IPS-18a (cell line): Measurements from ENCODE around the gene VSIG10L.

Experiments used
- H3K27ac ChIP-seq: one replicate; pipeline ENCODE4 v1.5.1; 2013; ENCODE audit warnings: low read length
- H3K27me3 ChIP-seq: one replicate; pipeline ENCODE4 v1.6.1; 2013; ENCODE audit warnings: mild to moderate bottlenecking, low read length; ENCODE audit not compliant: control insufficient read depth, insufficient read depth
- H3K36me3 ChIP-seq: one replicate; pipeline ENCODE4 v1.6.1; 2013; ENCODE audit warnings: low read depth, low read length; ENCODE audit not compliant: control insufficient read depth
- H3K4me1 ChIP-seq: one replicate; pipeline ENCODE4 v1.6.1; 2013; ENCODE audit warnings: low read depth, low read length; ENCODE audit not compliant: control insufficient read depth
- H3K4me3 ChIP-seq: one replicate; pipeline ENCODE4 v1.5.1; 2013; ENCODE audit warnings: low read length
- H3K9ac ChIP-seq: one replicate; pipeline ENCODE4 v1.6.1; 2013; ENCODE audit warnings: mild to moderate bottlenecking, low read length, moderate library complexity
- H3K9me3 ChIP-seq: one replicate; pipeline ENCODE4 v1.6.1; 2013; ENCODE audit warnings: low read depth, low read length; ENCODE audit not compliant: control insufficient read depth

The VSIG10L gene

DNA sequence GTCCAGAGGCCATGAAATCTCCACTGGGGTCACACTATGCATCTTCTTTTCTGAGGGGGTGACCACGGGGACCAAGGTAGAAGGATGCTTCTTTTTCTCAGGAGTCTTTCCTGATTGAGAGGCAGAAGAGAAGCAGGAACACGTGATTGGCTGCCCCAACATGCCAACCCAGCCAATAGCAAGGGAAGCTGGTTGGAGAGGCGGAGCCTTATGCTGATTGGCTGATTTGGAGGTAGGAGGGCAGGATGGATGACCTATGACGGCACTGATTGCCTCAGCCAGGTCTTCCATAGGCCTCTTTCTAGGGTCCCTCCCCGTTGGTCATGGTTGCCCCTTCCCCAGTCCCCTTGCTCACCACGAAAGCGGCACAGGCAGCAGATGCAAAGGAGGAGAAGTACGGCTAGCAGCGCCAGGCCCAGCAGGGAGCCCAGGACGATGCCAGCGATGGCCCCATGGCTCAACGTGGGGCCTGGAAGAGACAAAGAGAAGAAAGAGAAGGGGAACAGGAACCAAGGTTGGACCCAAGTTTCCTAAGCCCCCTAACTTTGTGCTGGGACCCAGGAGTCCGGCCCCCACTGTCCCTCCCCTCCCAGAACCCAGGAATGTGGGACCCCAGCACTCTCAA lies 8.0 kb downstream of the VSIG10L start:
- no peaks in the 10 kb centered on the region for H3K36me3 ChIP-seq
- H3K4me1 ChIP-seq: no peaks in the 10 kb centered on the region
- no peak overlapping the region for H3K4me3 ChIP-seq
- H3K9me3 ChIP-seq: no peaks in the 10 kb centered on the region
- no peak overlapping the region for H3K27ac ChIP-seq
- H3K9ac ChIP-seq: no peak overlapping the region
- H3K27me3 ChIP-seq: no peaks in the 10 kb centered on the region

- Histone ChIP-seq H3K27me3 (peaks cover 3% of the 10 kb centered on the region), H3K4me3 (no peak overlapping the region), H3K4me1 (no peaks in the 10 kb centered on the region), H3K9me3 (no peaks in the 10 kb centered on the region), H3K36me3 (no peaks in the 10 kb centered on the region), H3K9ac (no peak overlapping the region), H3K27ac (no peak overlapping the region)
These were observed 10.2 kb downstream of the VSIG10L start for GRCh38 chr19:51331716-51332115.

- Histone ChIP-seq H3K27ac (no peak overlapping the region), H3K9me3 (no peaks in the 10 kb centered on the region), H3K4me3 (no peak overlapping the region), H3K9ac (no peak overlapping the region), H3K36me3 (no peaks in the 10 kb centered on the region), H3K27me3 (peaks cover 3% of the 10 kb centered on the region), H3K4me1 (no peaks in the 10 kb centered on the region)
These were observed 10.7 kb downstream of the VSIG10L start for GRCh38 chr19:51331193-51331592.

- H3K4me3 ChIP-seq: no peak overlapping the region
- peaks cover 3% of the 10 kb centered on the region for H3K27me3 ChIP-seq
- H3K27ac ChIP-seq: no peak overlapping the region
- H3K36me3 ChIP-seq: no peaks in the 10 kb centered on the region
- H3K9ac ChIP-seq: no peak overlapping the region
- no peaks in the 10 kb centered on the region for H3K9me3 ChIP-seq
- H3K4me1 ChIP-seq: no peaks in the 10 kb centered on the region
These were observed 11.6 kb downstream of the VSIG10L start for GRCh38 chr19:51330366-51330765.

DNA sequence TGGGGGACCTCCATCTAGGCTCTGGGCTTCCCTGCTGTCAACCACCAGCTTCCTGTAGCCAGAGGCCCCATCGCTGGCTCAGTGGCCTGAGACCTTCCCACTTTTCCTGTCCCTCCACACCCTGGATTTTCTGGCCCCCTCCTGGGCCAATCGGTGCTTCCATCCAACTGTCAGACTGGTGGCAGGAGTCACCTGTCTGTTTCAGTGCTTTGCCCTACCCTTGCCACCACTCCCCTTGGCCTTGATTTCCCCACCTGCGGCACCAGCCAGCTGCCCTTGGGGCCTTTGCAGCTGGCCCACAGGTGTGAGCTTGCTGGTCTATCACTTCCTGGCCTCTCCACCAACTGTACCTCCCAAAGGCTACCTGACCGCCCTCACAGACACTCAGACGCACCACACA lies 12.5 kb downstream of the VSIG10L start:
- peaks cover 3% of the 10 kb centered on the region for H3K27me3 ChIP-seq
- no peak overlapping the region for H3K9ac ChIP-seq
- no peak overlapping the region for H3K4me3 ChIP-seq
- no peaks in the 10 kb centered on the region for H3K9me3 ChIP-seq
- no peaks in the 10 kb centered on the region for H3K36me3 ChIP-seq
- no peak overlapping the region for H3K27ac ChIP-seq
- no peaks in the 10 kb centered on the region for H3K4me1 ChIP-seq

- H3K4me3 ChIP-seq: peak overlapping the region; percentile 48
- H3K9ac ChIP-seq: no peak overlapping the region
- no peaks in the 10 kb centered on the region for H3K4me1 ChIP-seq
- peaks cover 3% of the 10 kb centered on the region for H3K27me3 ChIP-seq
- H3K36me3 ChIP-seq: no peaks in the 10 kb centered on the region
- H3K27ac ChIP-seq: no peak overlapping the region
- no peaks in the 10 kb centered on the region for H3K9me3 ChIP-seq
These were observed 14.6 kb downstream of the VSIG10L start for GRCh38 chr19:51327066-51328001.

GRCh38 chr19:51326216-51327065 lies 15.5 kb downstream of the VSIG10L start:
- no peak overlapping the region for H3K4me3 ChIP-seq

DNA sequence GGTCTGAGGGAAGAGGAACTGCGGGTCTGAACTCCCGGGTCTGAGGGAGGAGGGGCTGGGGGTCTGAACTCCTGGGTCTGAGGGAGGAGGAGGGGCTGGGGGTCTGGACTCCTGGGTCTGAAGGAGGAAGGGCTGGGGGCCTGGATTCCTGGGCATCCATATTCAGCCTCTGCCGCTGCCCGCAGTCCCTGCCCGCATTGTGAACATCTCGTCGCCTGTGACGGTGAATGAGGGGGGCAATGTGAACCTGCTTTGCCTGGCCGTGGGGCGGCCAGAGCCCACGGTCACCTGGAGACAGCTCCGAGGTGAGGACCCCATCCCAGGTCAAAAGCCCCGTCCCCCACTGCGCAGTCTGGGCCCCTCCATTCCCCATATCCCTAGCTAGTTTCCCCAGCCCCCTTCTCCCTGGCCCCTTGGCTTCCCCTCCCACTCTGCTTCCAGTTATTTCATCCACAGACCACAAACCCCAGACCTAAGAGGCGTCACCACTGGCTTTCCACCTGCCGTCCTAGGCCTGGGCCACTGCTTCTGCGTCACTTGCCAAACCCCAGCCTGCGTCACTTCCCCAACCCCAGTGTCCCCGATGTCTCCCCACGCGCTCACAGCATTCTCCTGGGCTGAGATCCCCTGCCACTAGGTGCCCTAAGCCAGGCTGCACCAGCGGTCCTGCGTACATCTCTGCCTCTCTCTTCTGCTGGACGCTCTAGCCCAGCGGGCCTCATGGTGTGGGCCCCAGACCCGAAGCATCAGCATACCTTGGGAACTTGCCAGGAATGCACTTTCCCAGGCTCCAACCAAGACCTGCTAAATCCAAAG lies 16.6 kb downstream of the VSIG10L start:
- Histone ChIP-seq H3K9me3 (no peaks in the 10 kb centered on the region), H3K4me3 (no peak overlapping the region), H3K9ac (no peak overlapping the region), H3K27ac (no peak overlapping the region), H3K36me3 (no peaks in the 10 kb centered on the region), H3K4me1 (no peaks in the 10 kb centered on the region), H3K27me3 (peaks cover 3% of the 10 kb centered on the region)

More at GRCh38 chr19:51326216-51327065, 15.5 kb downstream of the VSIG10L start:
- no peaks in the 10 kb centered on the region for H3K9me3 ChIP-seq
- H3K36me3 ChIP-seq: no peaks in the 10 kb centered on the region
- H3K27me3 ChIP-seq: peaks cover 3% of the 10 kb centered on the region
- H3K4me1 ChIP-seq: no peaks in the 10 kb centered on the region
- H3K27ac ChIP-seq: no peak overlapping the region
- H3K9ac ChIP-seq: no peak overlapping the region

- no peaks in the 10 kb centered on the region for H3K9me3 ChIP-seq
- H3K4me1 ChIP-seq: no peaks in the 10 kb centered on the region
- H3K27me3 ChIP-seq: peaks cover 3% of the 10 kb centered on the region
- H3K27ac ChIP-seq: no peak overlapping the region
- no peak overlapping the region for H3K4me3 ChIP-seq
- H3K9ac ChIP-seq: no peak overlapping the region
- H3K36me3 ChIP-seq: no peaks in the 10 kb centered on the region
These were observed 17.8 kb downstream of the VSIG10L start for GRCh38 chr19:51324167-51324481.

DNA sequence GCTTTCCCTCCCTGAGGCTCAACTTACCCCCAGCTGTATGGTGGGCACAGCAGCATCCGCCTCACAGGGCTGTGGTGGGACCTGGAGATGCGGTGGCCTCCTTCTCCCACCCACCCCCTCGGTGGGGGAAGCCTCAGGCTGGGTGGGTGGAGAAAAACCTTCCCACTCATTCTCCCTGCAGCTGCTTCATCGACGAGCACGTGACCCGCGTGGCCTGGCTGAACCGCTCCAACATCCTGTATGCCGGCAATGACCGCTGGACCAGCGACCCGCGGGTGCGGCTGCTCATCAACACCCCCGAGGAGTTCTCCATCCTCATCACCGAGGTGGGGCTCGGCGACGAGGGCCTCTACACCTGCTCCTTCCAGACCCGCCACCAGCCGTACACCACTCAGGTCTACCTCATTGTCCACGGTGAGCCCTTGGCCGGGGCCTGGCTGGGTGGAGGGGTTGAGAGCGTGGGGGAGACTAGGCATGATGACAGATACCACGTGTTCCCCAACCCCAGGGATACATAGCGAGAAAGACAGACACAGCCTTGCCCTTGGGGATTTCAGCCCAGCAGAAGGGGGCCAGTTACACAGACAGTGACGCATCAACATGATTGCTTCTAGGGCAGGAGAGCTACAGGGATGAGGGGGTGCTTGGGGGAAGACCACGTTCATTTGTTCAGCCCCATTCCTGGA lies 18.3 kb downstream of the VSIG10L start:
- Histone ChIP-seq H3K9ac (no peak overlapping the region), H3K9me3 (no peaks in the 10 kb centered on the region), H3K27me3 (peaks cover 3% of the 10 kb centered on the region), H3K4me1 (no peaks in the 10 kb centered on the region), H3K27ac (no peak overlapping the region), H3K4me3 (no peak overlapping the region), H3K36me3 (no peaks in the 10 kb centered on the region)
